ENCODE measurements around the gene PRTFDC1.

GRCh38 chr10:24961582-24961981, 9.2 kb upstream of the PRTFDC1 start:
- no peak for TF ChIP-seq EZH2 (IDR thresholded peaks at IDR 0.05; ENCODE audit: insufficient read depth, poor library complexity, severe bottlenecking)
- TF ChIP-seq EZH2phosphoT487 (IDR thresholded peaks at IDR 0.05; ENCODE audit: insufficient read depth, low read depth) = no peak
